ENCODE measurements around the gene KBTBD13. TPM values are rescaled to one million over a fixed set of nuclear protein-coding genes. Genes with fewer than 3 reads are reported as not detected.

Gene KBTBD13
- total RNA-seq, 1 experiment from 2014 or later = not detected

- 0 out of 2 replicates have a peak, but pooled peaks cover 1% of the 10 kb centered on the region for H3K4me1 ChIP-seq (ENCODE audit: control insufficient read depth, insufficient read depth, low read length)
- H3K4me3 ChIP-seq (ENCODE audit: low read depth in 2 of 2, low read length in 2 of 2) = no peak overlapping the region
- H3K27ac ChIP-seq (ENCODE audit: low read length) = no peak overlapping the region
- ATAC-seq = no peak
- CTCF ChIA-PET = interaction anchor here (0.6 to 1.3 kb wide), 3 partner anchors 10 to 25 kb away, joined by 3 to 9 read pairs (median 4); no protein-coding TSS in a partner anchor
- TF ChIP-seq SIN3A (IDR thresholded peaks at IDR 0.05; ENCODE audit: borderline replicate concordance, insufficient read depth, low read depth, low read length) (no peak), TCF7L2 (IDR thresholded peaks at IDR 0.05; ENCODE audit: low read depth, low read length) (no peak), REST (IDR thresholded peaks at IDR 0.05; ENCODE audit: insufficient read depth in 1 of 2, low read depth in 2 of 2, low read length in 1 of 2) (no peak), POLR2AphosphoS5 (IDR thresholded peaks at IDR 0.05; ENCODE audit: low read depth, low read length) (no peak)
- TF ChIP-seq, protein P1, sequence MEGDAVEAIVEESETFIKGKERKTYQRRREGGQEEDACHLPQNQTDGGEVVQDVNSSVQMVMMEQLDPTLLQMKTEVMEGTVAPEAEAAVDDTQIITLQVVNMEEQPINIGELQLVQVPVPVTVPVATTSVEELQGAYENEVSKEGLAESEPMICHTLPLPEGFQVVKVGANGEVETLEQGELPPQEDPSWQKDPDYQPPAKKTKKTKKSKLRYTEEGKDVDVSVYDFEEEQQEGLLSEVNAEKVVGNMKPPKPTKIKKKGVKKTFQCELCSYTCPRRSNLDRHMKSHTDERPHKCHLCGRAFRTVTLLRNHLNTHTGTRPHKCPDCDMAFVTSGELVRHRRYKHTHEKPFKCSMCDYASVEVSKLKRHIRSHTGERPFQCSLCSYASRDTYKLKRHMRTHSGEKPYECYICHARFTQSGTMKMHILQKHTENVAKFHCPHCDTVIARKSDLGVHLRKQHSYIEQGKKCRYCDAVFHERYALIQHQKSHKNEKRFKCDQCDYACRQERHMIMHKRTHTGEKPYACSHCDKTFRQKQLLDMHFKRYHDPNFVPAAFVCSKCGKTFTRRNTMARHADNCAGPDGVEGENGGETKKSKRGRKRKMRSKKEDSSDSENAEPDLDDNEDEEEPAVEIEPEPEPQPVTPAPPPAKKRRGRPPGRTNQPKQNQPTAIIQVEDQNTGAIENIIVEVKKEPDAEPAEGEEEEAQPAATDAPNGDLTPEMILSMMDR (IDR thresholded peaks at IDR 0.05) = no peak
- intact Hi-C loops (cut with micrococcal nuclease; ENCODE audit: unreplicated experiment) = no loop called here
- in situ Hi-C loops (cut with HindIII; ENCODE audit: low pct_unique_long_range_greater_than_20kb, low sequenced_read_pairs) = no loop called here
- POLR2A ChIA-PET = interaction anchor here (0.6 kb wide), 1 partner anchor 38 kb away, joined by 3 read pairs; no protein-coding TSS in a partner anchor
- no peak for DNase-seq (ENCODE audit: low read depth, low spot score)
- H3K27me3 ChIP-seq (ENCODE audit: control insufficient read depth, insufficient read depth, low read length) = 0 out of 2 replicates have a peak, but pooled peaks cover 2% of the 10 kb centered on the region
- no TSS peak for BruUV-seq (replicated peaks)
- H3K9me3 ChIP-seq (ENCODE audit: control insufficient read depth, insufficient read depth, low read depth, low read length) = no peaks in the 10 kb centered on the region
- H3K36me3 ChIP-seq (ENCODE audit: control insufficient read depth, insufficient read depth, low read length) = no peaks in the 10 kb centered on the region
Observed at GRCh38 chr15:65062061-65062460, 14.5 kb upstream of the KBTBD13 start.

DNA sequence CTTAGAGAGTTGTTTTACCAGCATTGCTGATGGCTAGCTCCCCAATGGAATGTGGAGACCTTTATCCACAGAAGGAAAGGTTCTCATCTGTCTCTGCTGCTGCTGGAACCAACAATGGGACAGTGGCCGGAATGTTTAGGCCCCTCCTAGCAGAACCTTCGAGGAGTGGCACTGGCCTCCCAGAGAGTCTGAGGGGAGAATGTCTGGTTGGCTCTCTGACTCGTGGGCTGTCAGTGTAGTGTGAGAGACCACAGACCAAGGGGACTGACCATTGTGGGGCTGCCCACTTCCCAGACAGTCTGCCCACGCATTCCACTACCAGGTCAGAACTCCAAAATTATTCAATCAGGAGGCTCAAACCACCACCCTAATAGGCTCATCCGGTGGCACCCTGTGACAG lies 13.8 kb upstream of the KBTBD13 start:
- no peaks in the 10 kb centered on the region for H3K4me1 ChIP-seq (ENCODE audit: control insufficient read depth, insufficient read depth, low read length)
- intact Hi-C loops (cut with micrococcal nuclease; ENCODE audit: unreplicated experiment) = no loop called here
- TF ChIP-seq SIN3A (IDR thresholded peaks at IDR 0.05; ENCODE audit: borderline replicate concordance, insufficient read depth, low read depth, low read length) (no peak), REST (IDR thresholded peaks at IDR 0.05; ENCODE audit: insufficient read depth in 1 of 2, low read depth in 2 of 2, low read length in 1 of 2) (no peak), POLR2AphosphoS5 (IDR thresholded peaks at IDR 0.05; ENCODE audit: low read depth, low read length) (no peak), TCF7L2 (IDR thresholded peaks at IDR 0.05; ENCODE audit: low read depth, low read length) (no peak)
- TF ChIP-seq, protein P1 (IDR thresholded peaks at IDR 0.05) = no peak
- ChIA-PET POLR2A (interaction anchor here (0.6 kb wide), 1 partner anchor 454 kb away, joined by 7 read pairs; no protein-coding TSS in a partner anchor), CTCF (interaction anchor here (0.5 to 0.6 kb wide), 2 partner anchors 11 to 178 kb away, joined by 3 to 5 read pairs; no protein-coding TSS in a partner anchor)
- H3K4me3 ChIP-seq (ENCODE audit: low read depth in 2 of 2, low read length in 2 of 2) = no peak overlapping the region
- DNase-seq (ENCODE audit: low read depth, low spot score) = no peak
- no peaks in the 10 kb centered on the region for H3K36me3 ChIP-seq (ENCODE audit: control insufficient read depth, insufficient read depth, low read length)
- no peak overlapping the region for H3K27ac ChIP-seq (ENCODE audit: low read length)
- no TSS peak for BruUV-seq (replicated peaks)
- peaks cover 6% of the 10 kb centered on the region; the same call in 1 of the 2 replicates for H3K27me3 ChIP-seq (ENCODE audit: control insufficient read depth, insufficient read depth, low read length)
- in situ Hi-C loops (cut with HindIII; ENCODE audit: low pct_unique_long_range_greater_than_20kb, low sequenced_read_pairs) = no loop called here
- H3K9me3 ChIP-seq (ENCODE audit: control insufficient read depth, insufficient read depth, low read depth, low read length) = no peaks in the 10 kb centered on the region
- no peak for ATAC-seq

Data from Panc1 (cell line).